IPS-18c (cell line): ENCODE measurements around the gene OPRL1.

Source experiments
- H3K4me3 ChIP-seq: 2 replicates; pipeline ENCODE4 v1.7.0; 2013; ENCODE audit warnings: low read depth, mild to moderate bottlenecking, low read length, moderate library complexity; ENCODE audit not compliant: insufficient read depth
- H3K9me3 ChIP-seq: one replicate; pipeline ENCODE4 v1.6.1; 2013; ENCODE audit warnings: mild to moderate bottlenecking, low read length, moderate library complexity; ENCODE audit not compliant: control insufficient read depth, insufficient read depth

Gene OPRL1

DNA sequence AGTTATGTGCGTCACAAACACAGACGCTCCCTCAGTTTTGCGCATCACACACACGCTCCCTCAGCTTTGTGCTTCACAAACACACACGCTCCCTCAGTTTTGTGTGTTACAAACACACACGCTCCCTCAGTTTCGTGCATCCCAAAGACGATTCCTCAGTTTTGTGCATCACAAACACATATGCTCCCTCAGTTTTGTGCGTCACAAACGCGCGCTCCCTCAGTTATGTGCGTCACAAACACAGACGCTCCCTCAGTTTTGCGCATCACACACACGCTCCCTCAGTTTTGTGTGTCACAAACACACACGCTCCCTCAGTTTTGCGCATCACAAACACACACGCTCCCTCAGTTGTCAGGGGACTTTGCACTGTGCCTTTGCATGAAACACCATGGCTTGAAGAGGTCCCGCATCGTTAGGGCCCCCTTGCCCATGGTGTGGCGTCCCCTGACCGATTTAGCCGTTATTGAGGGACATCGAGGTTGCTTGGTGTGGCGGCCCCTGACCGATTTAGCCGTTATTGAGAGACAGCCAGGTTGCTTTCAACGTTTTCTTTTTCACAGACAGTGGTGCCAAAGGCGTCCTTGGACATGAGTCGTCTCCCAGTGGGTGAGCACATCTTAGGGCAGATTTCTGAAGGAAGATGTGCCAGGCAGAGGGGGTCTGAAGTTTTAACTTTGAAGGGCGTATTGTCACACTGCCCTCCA is 56.3 kb downstream of the OPRL1 start:
- Histone ChIP-seq H3K9me3 (no peaks in the 10 kb centered on the region), H3K4me3 (no peak overlapping the region)

GRCh38 chr20:64137598-64138031 is 57.7 kb downstream of the OPRL1 start:
- Histone ChIP-seq H3K4me3 (no peak overlapping the region), H3K9me3 (peaks cover 2% of the 10 kb centered on the region)

DNA sequence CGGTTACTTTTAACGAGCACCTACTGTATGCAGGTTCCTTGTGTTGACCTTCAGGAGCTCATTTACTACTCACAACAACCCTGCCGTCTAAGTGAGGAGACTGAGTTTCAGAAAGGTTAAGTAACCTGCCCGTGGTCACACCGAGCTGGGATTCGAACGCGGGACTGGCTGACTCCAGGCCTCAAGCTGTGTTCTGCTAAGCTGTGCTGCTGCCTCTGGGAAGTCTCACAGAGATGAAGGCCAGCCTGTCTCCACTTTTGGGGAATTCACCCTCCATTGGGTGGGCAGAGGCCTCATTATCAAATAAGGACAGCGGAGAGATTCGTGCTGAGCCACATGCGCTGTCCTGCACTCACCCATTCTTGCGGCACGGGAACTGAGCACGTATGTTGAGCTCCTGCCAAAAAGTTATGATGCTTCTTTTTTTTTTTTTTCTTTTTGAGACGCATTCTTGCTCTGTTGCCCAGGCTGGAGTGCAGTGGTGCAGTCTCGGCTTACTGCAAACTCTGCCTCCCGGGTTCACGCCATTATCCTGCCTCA is 58.5 kb downstream of the OPRL1 start:
- Histone ChIP-seq H3K4me3 (no peak overlapping the region), H3K9me3 (peaks cover 2% of the 10 kb centered on the region)

- peaks cover 2% of the 10 kb centered on the region for H3K9me3 ChIP-seq
- no peak overlapping the region for H3K4me3 ChIP-seq
These were observed 59.5 kb downstream of the OPRL1 start for GRCh38 chr20:64139199-64140060.

DNA sequence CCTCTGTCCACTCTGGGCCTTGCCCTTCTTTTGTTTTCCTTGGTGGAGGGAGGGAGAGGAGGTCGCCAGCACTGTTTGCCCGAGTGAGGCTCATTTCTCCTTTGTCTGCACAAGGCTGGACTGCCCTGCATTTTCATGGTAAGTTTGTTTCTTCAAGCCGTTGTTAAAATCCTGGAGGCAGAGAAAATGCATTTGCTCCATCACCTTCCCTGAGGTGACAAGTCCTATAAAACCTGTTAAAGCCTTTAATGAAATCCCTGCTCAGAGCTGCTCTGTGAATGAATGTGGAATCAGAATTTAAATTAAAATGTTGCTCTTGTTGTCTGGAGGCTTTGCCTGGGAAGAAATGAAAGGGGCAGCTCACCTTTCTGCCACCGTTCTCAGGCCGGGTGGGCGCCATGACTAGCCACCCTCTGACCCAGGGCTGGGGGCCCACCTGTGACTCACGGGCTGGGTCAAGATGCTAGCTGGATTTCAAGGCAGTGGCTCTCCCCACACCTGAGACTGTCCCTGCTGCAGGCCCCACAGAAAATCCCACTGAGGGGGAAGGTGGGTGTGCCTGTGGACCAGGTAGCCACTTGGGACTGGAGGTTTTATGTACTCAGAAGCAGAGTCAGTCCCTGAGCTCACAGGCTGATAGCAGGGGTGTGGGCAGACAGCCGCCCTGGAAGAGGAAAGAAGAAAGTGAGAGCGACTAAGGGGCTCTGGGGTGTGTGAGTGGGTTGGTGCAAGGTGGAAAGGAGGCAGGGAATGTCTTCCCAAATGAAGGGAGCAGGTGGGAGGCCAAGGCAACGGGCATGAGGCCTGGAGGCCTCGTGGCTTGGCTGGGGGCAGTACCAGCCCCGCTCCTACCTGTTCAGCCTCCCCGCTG is 60.4 kb downstream of the OPRL1 start:
- no peak overlapping the region for H3K4me3 ChIP-seq
- peaks cover 2% of the 10 kb centered on the region for H3K9me3 ChIP-seq

DNA sequence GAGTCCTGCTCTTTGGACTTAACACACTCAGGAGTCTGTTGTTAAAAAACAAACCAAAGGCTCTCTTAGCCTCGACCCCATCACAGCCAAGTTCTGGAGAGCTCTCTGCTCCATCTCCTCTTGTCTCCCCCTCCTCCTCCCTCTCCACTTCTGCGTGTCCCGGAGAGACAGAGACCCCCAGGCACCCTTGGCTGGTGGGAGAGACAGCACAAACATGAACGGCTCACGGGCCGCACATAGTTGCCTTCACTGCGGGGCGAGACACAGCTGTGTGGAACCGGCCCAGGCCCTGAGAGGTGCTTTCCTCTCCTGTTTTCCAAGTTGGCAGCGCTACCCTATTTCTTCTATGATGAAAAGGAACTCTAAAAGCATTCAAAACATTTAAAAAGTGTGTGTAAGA is 61.1 kb downstream of the OPRL1 start:
- peaks cover 2% of the 10 kb centered on the region for H3K9me3 ChIP-seq
- no peak overlapping the region for H3K4me3 ChIP-seq

GRCh38 chr20:64142590-64142989 is 62.7 kb downstream of the OPRL1 start:
- H3K4me3 ChIP-seq = no peak overlapping the region
- H3K9me3 ChIP-seq = peaks cover 2% of the 10 kb centered on the region

DNA sequence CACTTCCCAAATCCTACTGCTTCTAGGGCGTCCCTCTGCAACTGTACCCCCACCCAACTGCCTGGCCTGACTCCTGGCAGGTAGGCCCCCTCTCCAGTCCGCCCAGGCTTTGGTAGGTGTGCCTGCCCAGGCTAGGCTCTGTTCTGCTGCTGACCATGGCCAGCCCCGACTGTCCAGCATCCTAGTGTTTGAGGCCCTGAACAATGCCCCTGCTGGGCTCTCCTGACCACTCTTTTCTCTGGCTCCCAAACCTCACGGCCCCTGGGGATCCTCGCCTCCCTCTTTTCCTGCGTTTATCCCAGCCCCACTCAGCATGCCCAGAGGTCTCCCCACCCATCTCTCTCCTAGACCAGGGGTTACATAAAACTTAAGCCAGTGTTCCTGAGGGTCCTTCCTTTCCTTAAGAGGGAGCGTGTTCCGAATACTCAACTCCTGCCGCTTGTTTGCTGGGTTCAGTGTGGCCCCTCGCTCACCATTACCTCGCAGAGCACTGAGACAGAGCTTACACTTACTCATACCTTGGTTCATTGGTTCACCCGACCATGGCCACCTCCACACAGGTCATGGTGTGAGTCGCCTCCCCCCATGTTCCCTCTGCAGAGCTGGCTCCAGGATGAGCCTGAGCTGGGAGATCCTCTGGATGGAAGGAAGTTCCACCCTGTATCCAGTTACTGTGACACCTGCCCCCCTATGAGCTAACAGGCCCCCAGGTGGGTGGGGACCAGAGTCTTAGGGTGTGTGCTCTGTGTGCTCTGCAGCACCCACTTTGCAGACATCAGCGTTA is 63.3 kb downstream of the OPRL1 start:
- no peak overlapping the region for H3K4me3 ChIP-seq
- H3K9me3 ChIP-seq = peaks cover 2% of the 10 kb centered on the region

GRCh38 chr20:64144144-64144912 is 64.4 kb downstream of the OPRL1 start:
- no peak overlapping the region for H3K4me3 ChIP-seq
- H3K9me3 ChIP-seq = peaks cover 2% of the 10 kb centered on the region

DNA sequence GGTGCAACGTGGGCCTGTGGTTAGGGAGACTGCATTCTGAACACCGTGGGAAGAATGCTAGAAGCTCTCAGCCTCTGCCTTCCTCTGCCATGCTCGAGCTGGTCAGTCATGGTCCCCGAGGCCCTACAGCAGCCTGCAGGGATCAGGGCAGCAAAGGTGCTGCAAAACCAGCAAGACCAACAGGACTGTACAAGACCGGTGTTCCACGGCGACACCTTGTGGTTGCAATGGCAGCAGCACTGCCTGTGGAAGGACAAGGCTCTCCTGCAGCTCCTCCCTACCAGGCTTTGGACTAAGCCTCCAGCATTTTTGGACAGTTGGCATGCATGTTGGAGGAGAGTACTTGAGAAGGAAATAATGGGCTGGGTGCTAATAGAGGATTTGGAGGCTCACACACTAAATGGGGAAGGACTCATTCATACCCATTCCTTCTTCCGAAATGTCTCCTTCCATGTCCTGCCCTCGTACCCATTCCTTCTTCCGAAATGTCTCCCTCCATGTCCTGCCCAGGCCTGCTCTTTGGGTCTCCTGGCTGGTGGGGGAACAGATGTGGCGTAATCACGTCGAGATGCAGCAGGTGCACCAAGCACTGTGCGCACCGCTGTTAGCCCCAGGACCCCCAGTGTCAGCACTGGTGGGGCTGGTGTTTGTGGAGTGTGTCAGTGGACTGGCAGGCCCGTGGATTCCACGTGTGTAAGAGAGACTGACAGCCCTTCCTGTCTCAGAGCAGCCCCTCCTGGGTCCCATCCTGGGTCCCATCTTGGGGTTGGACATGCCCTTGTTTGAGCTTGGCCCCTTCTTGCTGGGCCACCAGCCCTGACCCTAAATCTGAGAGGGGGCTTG is 65.8 kb downstream of the OPRL1 start:
- Histone ChIP-seq H3K9me3 (peaks cover 2% of the 10 kb centered on the region), H3K4me3 (no peak overlapping the region)

DNA sequence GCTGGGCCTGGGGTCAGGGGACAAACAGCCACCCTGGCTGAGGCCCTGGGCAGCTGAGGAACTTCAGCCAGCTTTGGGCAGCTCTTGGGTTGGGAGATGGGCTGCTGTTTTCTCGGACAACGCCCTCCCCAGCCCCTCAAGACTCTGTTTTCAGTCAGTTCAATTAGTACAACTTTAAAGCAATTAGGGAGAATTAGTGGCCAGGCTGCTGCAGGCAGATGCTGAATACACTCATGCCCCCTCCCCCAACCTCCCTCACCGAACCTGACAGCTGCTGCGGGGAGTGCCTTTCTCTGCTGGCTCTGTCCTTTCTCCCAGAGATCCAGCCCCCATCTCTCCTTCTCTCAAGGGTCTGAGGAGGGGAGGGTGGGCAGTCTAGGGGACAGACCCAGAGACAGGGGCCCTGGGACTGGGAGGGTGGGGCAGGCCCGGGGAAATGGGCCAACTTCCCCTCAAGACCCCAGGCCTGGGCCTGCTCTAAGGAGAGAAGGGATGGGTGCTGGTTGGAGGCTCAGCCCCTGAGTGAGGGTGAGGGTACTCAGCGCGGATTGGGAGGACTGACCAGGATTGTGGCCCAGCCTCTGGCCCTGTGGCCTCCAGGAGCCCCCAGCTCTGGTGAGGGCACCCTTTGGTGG is 66.5 kb downstream of the OPRL1 start:
- peaks cover 2% of the 10 kb centered on the region for H3K9me3 ChIP-seq
- no peak overlapping the region for H3K4me3 ChIP-seq

GRCh38 chr20:64146936-64147477 is 67.1 kb downstream of the OPRL1 start:
- Histone ChIP-seq H3K9me3 (no peaks in the 10 kb centered on the region), H3K4me3 (no peak overlapping the region)

- H3K9me3 ChIP-seq = no peaks in the 10 kb centered on the region
- no peak overlapping the region for H3K4me3 ChIP-seq
These were observed 68.7 kb downstream of the OPRL1 start for GRCh38 chr20:64148581-64148980.

DNA sequence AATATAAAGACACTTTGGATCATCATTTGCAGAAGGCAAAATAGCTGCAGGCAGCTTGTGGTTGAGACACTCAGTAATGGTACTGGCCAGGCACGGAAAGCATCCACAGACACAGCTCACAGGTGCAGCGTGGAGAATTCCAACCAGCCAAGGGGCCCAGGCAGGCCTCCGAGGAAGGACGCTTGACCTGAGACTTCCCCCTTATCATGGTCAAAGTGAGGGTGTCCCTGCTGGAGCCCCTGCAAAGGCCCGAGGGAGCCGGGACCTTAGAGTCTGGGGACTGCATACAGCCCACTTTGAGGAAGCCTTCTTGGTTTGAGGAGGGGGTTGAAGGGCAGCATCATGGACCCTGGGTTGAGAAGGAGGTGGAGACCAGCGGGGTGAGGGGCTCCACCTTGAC is 69.3 kb downstream of the OPRL1 start:
- Histone ChIP-seq H3K9me3 (no peaks in the 10 kb centered on the region), H3K4me3 (no peak overlapping the region)
